ENCODE measurements around the gene SRGAP2B.
"Not testable (repeated sequence)": the region's sequence is repeated elsewhere in the genome, so short reads cannot be mapped to it uniquely, and the experiment has no call there.

DNA sequence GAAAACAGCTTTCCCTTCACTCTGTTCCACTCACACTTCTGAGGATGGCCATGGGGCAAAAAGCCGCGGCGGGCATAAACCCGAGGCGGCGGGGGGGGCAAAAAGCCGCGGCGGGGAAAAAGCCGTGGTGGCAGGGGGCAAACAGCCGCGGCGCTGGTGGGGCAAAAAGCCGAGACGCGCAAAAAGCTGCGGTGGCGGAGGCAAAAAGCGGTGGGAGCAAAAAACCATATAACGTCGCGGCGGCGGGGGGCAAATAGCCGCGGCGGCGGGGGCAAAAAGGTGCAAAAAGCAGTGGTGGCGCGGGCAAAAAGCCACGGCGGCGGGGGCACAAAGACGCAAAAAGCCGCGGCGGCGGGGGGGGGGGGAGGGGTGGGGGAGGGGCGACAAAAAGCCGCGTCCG, 212.8 kb downstream of the SRGAP2B start:
- TF ChIP-seq, protein P1, sequence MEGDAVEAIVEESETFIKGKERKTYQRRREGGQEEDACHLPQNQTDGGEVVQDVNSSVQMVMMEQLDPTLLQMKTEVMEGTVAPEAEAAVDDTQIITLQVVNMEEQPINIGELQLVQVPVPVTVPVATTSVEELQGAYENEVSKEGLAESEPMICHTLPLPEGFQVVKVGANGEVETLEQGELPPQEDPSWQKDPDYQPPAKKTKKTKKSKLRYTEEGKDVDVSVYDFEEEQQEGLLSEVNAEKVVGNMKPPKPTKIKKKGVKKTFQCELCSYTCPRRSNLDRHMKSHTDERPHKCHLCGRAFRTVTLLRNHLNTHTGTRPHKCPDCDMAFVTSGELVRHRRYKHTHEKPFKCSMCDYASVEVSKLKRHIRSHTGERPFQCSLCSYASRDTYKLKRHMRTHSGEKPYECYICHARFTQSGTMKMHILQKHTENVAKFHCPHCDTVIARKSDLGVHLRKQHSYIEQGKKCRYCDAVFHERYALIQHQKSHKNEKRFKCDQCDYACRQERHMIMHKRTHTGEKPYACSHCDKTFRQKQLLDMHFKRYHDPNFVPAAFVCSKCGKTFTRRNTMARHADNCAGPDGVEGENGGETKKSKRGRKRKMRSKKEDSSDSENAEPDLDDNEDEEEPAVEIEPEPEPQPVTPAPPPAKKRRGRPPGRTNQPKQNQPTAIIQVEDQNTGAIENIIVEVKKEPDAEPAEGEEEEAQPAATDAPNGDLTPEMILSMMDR (conservative IDR thresholded peaks at IDR 0.05; ENCODE audit: low read length) = not testable (repeated sequence)
- not testable (repeated sequence) for TF ChIP-seq EZH2phosphoT487 (IDR thresholded peaks at IDR 0.05; ENCODE audit: borderline replicate concordance)
